ENCODE data around the gene ANKRD44.

GRCh38 chr2:197207106-197207505 is 103.5 kb downstream of the ANKRD44 start:
- no peak for TF ChIP-seq EZH2phosphoT487 (IDR thresholded peaks at IDR 0.05; ENCODE audit: borderline replicate concordance, low read length)
- TF ChIP-seq, protein P1, sequence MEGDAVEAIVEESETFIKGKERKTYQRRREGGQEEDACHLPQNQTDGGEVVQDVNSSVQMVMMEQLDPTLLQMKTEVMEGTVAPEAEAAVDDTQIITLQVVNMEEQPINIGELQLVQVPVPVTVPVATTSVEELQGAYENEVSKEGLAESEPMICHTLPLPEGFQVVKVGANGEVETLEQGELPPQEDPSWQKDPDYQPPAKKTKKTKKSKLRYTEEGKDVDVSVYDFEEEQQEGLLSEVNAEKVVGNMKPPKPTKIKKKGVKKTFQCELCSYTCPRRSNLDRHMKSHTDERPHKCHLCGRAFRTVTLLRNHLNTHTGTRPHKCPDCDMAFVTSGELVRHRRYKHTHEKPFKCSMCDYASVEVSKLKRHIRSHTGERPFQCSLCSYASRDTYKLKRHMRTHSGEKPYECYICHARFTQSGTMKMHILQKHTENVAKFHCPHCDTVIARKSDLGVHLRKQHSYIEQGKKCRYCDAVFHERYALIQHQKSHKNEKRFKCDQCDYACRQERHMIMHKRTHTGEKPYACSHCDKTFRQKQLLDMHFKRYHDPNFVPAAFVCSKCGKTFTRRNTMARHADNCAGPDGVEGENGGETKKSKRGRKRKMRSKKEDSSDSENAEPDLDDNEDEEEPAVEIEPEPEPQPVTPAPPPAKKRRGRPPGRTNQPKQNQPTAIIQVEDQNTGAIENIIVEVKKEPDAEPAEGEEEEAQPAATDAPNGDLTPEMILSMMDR (IDR thresholded peaks at IDR 0.05; ENCODE audit: low read depth, low read length, poor library complexity, severe bottlenecking): no peak

Measured in DOHH2 (cell line).